Stimulated activated CD8-positive, alpha-beta memory T cell treated with anti-CD3 and anti-CD28 coated beads, Interleukin-15, amount 100 ng/mL, for 1 hour (primary cell): ENCODE measurements around the gene UBE3C.

Source experiments
- DNase-seq: peaks from one replicate; pipeline ENCODE4 v3.0.0-alpha.2; 2020; ENCODE audit warnings: low read depth

UBE3C gene

DNA sequence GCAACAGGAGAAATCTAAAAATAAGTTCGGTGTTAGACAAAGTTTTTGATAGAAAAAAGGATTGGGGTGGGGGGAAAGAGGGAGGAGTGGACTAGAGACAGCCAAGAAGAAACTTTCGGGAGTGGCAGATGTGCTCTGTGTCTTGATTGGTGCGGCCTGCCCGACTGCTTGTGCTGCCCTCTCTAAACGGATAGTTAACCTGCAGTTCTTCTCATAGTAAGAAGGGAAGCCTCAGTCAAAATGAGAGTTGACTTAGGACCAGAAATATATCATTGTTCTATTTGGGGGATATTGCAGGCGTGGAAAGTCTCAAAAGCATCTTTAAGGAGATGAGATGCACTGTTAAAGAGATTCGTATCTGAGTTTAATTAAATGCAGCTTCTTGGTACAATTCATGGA, 39.3 kb downstream of the UBE3C start:
- no peak for DNase-seq

DNA sequence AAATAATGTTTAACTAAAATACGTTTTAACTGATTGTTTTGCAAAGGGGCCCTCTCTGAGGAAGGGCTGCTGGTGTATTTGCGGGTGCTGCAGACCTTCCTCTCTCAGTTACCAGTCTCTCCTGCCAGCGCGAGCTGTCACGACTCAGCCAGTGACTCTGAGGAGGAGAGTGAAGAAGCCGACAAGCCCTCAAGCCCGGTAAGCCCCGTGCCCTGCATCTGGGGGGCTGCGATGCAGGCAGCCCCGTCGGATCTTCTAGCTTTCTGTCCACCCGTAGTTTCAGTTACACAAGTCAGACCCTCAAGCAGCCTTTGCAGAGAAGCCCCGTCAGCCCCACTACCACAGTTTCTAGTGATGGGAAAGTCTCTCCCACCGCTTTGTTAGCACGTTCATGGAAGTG, 45.1 kb downstream of the UBE3C start:
- DNase-seq: no peak

DNA sequence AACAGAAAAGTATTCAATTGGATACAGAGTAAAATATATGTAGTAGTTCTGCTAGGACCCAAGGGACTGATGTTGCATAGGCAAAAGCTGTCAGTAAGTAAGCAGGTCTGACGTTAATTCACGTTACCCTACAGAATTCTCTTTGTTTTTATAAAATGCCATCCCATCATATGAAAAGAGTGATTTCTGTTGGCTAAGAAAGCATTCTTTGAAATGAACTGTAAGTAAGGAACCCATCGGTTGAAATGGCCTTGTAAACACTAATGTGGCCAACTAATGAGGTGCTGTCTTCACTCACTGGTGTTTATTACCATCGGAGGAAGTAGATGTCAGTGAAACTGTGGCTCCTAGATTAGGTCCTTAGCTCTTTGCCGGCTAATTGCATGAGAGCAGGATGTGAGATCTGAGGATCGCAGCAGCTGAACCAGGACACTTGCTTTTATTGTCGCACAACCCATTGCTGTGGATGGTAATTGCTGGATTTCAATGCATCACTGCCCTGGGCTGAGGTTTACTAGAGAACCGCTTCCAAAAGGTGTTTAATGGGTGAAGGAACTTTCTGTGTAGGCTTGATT, 49.5 kb downstream of the UBE3C start:
- DNase-seq: no peak

DNA sequence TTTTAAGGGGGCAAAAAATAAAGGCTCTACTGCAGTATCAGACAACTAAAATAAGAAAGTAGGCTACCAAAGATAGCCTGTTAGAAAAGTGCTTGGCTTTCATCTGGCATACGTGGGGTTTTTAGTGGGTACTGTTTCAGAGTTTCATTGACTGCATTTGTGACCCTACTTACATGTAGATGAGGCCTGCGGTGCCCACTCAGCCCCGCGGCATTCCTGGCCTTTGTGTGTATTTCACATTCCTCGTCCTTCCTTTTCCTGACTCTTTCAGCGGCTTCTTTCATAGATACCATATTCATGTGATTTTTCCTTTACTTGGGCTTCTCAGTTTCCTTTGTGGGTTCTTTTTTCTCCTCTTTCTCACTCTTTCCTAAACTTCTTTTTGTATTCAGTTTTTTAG, 50.7 kb downstream of the UBE3C start:
- no peak for DNase-seq

DNA sequence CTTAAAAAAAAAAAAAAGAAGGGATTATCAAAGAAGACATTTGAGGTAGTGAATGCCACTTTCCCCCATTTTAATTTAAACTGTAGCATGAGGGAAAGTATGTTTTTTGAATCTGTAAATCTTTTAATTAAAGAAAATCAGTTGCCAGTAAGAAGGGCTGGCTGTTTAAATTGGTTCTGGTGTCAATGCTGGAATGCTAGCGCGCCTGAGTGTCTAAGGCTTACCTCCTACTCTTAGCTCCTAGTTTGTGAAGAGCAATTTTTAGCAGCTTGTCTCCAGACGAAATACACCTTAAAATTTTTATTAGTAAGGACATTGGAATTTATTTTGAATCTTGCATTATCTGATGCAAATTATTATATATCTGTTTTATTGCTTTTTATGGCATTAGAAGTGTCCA, 54.1 kb downstream of the UBE3C start:
- DNase-seq: no peak

DNA sequence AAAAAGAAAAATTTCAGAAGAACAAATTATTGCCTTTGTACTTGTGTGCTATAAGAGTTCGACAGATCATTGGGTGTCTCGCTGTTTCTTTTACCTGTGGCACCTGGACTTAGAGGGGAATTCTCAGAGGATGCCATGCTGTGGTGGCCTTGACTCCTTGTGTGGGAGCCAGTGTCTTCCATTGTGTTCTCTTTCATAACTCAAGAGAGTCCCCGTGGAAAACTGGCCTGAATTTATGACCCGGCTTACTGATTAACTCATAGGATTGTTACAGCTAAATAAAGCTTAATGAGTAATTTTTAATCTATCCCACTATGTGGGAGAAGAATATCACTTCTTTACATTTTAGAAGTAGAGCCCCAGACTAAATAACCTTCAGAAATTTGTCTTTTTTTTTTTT, 54.5 kb downstream of the UBE3C start:
- DNase-seq: no peak

DNA sequence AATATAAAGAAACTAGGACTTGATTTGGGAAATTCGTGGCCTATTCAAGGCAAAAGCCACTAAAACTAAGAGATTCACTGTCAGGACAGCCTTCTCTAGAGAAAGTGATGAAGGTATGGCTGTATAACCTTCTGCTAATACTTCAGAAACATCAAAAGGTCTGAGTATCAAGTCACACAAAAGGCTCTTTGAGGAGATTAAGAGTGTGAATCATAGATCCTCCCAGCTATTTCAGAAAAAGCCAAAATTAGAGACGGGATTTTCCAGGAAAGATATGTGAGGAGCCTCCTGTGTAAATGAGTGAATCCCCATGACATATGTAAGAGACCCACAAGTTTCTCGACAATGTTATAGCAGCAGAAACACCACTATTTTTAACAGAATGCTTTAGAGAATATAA, 56.2 kb downstream of the UBE3C start:
- no peak for DNase-seq

DNA sequence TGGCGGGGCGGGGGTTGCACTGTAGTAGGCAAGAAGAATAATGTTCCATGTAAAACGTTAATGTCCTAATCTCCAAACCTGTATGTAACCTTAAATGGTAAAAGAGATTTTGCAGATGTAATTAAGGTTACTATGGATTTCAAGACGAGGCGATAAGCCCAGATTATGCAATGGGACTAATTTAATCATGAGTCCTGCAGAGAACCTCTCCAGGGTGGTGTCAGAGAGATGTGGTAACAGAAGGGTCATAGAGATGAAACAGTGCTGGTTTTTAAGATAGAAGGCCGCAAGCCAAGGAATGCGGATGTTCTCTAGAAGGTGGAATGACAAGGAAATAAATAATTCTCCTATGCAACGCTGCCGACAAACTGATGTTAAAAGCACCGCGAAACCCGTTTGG, 57.1 kb downstream of the UBE3C start:
- no peak for DNase-seq

DNA sequence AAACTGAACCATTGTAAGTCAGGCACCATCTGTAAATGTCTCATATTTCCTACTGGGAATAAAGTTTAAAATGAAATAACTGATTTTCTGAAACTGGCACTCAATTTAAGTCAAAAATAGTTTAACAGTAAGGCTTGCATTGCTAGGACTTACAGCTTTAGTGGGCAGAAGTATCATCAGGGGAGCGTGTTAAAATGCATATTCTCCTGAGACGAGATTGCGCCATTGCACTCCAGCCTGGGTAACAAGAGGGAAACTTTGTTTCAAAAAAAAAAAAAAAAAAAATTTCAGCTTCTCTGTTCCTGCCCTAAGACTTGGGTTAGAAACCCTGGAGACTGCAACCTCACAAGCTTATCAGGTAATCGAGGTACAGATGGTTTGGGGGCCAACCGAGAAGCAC, 65.4 kb downstream of the UBE3C start:
- no peak for DNase-seq

DNA sequence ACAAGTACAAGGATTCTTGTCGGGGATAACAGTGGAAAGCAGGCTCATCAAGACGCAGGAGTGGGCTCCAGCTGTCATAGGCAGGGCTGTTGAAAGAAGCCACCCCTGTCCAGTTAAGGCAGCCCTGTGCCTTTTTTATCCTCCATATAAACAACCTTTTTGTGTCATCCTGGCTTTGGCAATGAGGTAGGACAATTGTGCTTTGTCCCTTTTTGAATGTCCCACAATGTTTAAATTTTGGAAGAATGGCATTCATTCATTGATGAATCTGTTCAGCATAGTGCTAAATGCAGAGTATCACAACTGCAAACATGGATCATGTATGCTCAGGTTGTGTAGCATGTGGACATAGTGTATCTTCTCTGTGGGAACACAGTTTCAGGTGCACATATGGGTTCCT, 66.7 kb downstream of the UBE3C start:
- DNase-seq: no peak

DNA sequence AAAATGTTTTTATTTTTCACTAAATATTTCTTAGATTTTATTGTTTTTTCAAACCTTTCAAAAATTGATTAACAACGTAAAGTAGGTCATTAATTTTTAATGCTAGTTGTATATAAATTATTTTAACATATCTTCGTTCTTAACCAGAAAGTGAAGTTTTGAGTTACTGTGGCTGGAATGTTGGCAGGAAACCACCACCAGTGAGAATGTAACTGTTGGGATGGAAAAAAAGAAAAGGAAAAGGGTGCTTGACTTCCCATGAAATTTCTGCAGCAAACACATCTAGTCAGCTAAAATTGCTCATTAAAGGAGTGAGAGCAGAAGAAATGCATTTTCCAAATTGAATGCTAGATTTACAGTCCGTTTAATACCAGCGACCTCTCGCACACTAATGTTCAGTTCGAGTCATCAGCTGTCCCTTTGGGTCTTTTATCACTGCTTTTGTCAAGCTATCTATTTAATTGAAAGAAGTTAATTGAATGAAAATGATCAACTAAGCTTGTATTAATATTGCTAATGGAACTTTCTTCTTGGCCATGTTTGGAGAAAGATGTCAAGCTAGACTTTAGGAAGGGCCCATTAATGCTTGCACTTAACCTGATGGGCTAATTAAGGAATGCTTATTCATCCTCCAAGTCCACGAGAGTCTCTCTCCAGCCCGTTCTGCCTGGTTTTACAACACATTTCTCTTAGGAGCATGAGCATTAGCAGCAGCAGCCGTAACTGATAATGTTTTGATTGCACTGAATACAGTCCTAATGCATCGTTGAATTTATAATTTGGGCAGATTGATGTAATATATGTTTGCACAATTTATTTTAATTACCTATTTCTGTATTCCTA, 70.1 kb downstream of the UBE3C start:
- no peak for DNase-seq

DNA sequence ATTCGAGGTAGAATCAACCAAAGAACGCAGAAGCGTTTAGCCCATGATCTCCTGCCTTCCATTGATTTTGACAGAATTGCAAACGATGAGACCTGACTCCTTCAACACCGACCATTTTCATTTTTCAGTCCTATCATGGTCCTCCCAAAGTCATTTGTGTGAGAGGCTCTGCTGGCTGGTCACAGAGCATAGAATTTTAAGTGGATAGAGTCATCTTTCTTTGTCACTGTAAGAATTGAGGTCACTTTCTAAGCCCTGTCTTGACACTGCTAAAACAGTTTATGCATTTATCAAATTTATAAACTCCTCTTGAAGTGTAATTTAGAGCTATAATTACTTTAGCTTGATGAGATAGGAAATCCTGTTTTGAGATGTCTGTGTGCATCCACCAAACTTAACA, 72.0 kb downstream of the UBE3C start:
- DNase-seq: no peak

DNA sequence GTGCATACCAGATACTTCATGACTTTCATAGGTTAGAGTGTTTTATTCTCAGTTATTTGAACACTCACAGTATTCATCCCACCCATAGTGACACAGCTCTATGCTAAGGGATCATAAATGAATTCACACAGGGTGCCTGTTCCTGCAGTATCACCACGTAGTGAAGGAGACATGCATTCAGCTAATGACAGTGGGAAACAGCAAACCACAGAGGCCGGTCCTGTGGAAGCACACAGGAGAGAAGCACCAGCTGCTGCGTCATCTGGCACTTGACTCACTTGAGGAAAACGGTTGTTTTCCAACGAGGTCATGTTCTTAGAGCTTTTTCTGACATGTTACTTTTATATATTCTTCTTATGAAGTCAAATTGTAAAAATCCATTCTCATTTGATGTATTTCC, 73.0 kb downstream of the UBE3C start:
- DNase-seq: no peak

DNA sequence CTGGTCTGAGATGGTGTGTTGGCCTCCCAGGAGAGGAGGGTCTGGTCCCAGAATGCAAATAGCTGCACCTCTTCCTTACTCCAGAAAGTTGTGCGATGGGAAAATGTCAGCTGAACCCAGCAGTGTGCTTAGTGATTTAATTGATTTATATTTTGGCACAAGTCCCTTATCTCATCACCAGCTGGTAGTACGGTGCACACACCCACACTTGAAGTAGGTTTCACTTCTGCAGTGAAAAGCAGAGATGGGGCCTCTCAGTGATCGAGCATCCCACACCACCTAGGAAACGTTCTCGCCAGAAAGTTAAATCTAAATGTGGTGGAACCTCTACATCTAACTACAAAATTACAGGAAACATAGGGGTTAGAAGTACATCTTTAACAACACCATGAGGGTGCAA, 80.4 kb downstream of the UBE3C start:
- DNase-seq: no peak

DNA sequence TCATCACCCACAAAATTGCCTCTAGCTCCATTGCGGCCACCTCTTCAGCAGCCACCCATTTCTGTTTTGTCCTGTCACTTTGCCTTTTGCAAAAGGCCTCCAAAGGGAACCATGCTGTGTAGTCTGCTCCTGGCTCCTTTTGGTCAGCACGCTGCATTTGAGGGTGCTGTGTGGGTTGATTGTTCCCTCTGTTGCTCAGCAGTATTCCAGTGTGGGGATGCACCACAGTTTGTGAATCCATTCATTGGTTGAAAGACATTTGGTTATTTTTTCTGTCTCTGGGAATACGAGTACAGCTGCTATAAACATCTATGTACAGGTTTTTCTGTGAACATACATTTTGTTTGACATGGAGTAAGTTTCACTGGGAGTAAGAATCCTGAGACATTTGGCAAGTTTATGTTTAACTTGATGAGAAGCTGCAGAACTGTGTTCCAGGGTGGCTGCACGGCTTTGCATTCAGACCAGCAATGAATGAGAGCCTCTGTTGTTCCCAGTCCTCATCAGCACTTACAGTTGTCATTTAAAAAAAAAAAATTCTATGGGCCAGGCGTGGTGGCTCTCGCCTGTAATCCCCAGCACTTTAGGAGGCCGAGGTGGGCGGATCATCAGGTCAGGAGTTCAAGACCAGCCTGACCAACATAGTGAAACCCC, 82.3 kb downstream of the UBE3C start:
- DNase-seq: no peak

DNA sequence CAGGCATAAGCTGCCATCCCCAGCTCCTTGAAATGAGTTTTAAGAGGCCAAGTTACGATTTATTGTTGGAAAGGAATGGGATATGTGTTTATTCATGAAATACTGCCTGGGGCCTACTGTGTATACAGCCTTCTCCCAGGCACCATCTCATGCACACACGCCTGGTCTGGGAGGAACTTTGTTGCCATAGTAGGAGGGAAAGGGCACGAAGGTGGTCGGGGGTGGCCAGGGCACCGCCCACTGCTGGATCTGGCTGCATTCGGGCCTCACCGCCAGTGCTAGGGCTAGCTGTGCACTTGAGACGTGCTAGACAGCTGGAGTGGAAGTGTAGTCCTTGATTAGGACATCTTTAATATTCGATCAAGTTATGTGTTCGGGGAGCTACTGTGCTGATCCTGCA, 84.0 kb downstream of the UBE3C start:
- no peak for DNase-seq

DNA sequence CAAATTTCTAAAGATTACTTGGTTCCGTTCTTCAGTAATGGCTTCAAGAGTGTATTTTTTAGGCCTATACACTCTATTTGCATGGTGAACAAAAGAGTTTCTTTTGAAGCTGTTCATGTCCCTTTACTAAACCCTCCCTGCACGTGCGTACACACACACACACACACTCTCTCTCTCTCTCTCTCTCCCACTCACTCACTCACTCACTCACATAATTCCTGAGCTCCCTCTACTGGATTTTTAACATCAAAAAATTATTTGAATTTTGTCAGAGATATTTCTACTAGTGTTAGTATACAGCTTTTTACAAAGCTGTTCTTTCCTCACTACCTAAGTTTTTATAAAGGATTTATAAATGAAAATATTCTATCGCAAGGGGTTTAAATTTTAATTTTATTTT, 85.9 kb downstream of the UBE3C start:
- DNase-seq: no peak

DNA sequence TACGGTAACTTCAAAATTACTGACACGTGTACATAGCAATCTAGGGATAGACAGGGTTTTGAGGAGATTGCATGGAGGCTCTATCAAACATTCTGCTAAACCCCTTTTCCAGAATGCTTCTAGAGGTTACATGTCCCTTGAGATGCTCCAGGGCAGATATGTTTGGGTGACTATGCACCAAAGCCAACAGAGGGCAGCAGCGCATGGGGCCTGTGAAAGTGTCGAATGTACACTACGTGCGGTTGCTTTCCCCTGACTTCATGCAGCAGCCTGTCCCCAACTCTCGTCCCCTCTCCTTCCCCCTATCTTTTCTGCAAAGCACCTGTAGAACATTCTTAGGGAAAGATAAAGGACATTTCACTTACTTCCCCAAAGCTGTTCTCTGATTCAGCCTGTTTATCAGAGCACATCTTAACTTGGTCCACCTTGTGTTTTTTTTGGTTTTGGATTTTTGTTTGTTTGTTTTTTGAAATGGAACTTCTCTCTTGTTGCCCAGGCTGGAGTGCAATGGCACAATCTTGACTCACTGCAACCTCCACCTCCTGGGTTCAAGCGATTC, 90.2 kb downstream of the UBE3C start:
- no peak for DNase-seq

DNA sequence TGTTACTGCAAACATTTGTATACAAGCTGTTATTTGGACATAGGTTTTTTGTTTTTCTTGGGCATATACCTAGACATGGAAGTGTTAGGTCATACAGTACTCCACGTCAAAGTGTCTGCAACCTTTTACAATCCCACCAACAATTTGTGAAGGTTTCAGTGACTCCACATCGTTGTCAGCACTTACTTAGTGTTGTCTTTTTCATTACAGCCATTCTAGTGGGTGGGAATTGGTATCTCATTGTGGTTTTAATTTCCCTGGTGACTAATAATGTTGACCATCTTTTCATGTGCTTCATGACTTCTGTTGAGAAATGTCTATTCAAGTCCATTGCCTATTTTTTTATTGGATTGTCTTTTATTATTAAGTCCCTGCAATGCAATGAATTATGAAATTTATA, 95.0 kb downstream of the UBE3C start:
- no peak for DNase-seq

DNA sequence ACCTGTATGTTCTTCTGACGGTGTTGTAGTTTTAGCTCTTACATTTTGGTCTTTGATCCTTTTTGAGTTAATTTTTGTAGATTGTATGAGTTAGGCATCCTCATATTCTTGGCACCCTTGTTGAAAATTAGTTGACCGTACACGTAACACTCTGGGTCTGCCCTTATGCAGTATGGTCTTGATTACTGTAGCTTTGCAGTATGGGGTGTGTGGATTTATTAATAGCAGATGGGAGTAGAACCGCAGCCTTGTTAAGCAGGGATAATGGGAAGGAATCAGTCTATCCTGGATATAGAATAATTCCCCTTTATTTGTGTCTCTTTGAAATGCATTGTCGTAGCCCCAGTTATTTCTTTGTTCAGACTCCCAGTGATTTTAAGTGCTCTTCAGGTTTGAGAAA, 95.5 kb downstream of the UBE3C start:
- no peak for DNase-seq

DNA sequence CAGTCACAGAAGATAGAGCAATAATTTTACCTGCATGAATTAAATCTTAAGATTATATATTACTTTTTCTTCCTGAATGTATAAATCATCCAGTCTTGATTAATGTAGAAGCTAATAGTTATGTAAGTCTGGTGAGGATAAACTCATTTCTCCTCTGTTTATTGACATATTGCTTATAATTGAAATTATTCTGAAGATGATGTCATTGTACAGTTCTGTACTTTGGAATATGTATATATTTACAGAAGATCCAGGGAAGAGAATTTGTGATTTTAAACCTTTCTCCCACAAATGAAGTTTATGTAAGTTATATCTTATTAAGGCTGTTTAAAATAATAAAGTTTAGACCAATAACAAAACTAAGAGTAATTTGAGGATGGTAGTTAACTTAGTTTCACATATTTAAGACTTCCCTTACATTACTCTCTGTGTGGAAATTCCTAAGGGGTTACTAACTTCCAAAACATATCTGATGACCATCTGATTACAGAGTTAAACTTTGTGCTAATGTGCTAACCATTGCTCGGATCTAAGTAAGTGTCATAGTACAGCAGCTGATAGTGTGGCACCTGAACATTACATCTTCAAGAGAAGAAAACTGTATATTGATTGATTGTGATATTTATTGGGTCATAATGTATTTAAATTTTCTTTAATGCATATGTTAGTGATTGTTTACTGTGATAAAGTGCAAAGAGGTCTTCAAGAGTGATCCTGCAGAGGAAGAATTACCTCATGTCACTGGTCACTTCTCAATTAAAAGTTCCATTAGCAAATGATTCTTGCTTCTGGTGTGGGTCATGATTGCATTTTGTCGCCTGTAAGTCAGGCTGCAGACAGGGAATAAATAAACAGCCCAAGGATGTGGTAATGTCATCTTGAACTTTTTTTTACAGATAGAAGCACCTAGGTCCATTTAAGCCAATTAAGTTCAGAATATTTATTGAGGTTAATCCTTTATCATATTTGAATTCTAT, 96.9 kb downstream of the UBE3C start:
- DNase-seq: no peak

DNA sequence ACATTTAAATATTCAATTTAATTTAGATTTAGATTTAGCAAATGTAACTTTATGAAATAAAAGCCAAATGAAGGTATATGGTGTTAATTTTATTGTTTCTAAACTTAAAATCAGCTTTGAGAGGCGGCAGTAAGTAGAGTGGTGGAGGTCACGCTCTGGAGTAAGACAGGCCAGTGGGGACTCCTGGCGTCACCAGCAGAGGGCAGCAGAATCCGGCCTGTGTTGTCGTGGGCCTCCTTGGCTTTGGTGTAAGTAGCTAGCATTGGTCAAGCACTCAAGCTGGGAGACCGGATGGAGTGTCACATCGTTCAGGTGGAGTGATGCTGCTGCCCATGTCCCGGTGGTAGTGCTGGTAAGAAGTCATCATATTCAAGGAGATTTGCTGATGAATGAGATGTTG, 99.4 kb downstream of the UBE3C start:
- DNase-seq: no peak
